ENCODE data around the gene LYSMD2. TPM values are rescaled to one million over a fixed set of nuclear protein-coding genes. Genes with fewer than 3 reads are reported as not detected.

LYSMD2 gene
- total and polyA plus RNA-seq, 5 experiments from 2014 or later, result 28.0 to 53.7 (median 29.6) TPM

- POLR2A ChIA-PET, result interaction anchor here (0.9 to 1.5 kb wide), 4 partner anchors 9 to 35 kb away, joined by 3 to 7 read pairs (median 4); partner anchors contain the start of gene LYSMD2
- DNase-seq (peak in 5 of 10 donors; percentile 13 to 53 (median 32)), ATAC-seq (peak; percentile 64 to 96)
- Mint-ChIP-seq H3K27me3 (no peaks in the 10 kb centered on the region), H3K4me3 (peak overlapping the region in 9 of 10 donors; percentile 22 to 62 (median 51)), H3K9me3 (no peaks in the 10 kb centered on the region), H3K27ac (peak overlapping the region; percentile 71 to 95 (median 92)), H3K4me1 (peaks cover 10 to 21% (median 18%) of the 10 kb centered on the region in 4 donors), H3K36me3 (peaks cover 10 to 26% (median 17%) of the 10 kb centered on the region in 3 donors)
Observed at GRCh38 chr15:51768018-51768417, 30.6 kb upstream of the LYSMD2 start.

- H3K4me1 Mint-ChIP-seq, result peaks cover 10 to 21% (median 18%) of the 10 kb centered on the region in 4 donors
- H3K27ac Mint-ChIP-seq, result peak overlapping the region in 3 of 10 donors; percentile 17 to 70 (median 52)
- H3K27me3 Mint-ChIP-seq, result no peaks in the 10 kb centered on the region
- no peak for ATAC-seq
- POLR2A ChIA-PET, result no interaction called here
- peaks cover 10 to 19% (median 17%) of the 10 kb centered on the region in 3 donors for H3K36me3 Mint-ChIP-seq
- DNase-seq, result no peak
- no peaks in the 10 kb centered on the region for H3K9me3 Mint-ChIP-seq
- no peak overlapping the region for H3K4me3 Mint-ChIP-seq
Observed at GRCh38 chr15:51766341-51766740, 28.9 kb upstream of the LYSMD2 start.

GRCh38 chr15:51765751-51766150, 28.3 kb upstream of the LYSMD2 start:
- ATAC-seq (no peak), DNase-seq (no peak)
- peaks cover 13 to 24% (median 19%) of the 10 kb centered on the region in 4 donors for H3K4me1 Mint-ChIP-seq
- no peak overlapping the region for H3K4me3 Mint-ChIP-seq
- POLR2A ChIA-PET, result no interaction called here
- peak overlapping the region in 1 of 10 donors; percentile 3 for H3K27ac Mint-ChIP-seq
- peaks cover 10 to 19% (median 17%) of the 10 kb centered on the region in 3 donors for H3K36me3 Mint-ChIP-seq
- H3K9me3 Mint-ChIP-seq, result no peaks in the 10 kb centered on the region
- no peaks in the 10 kb centered on the region for H3K27me3 Mint-ChIP-seq

- DNase-seq (no peak), ATAC-seq (no peak)
- H3K4me1 Mint-ChIP-seq, result peaks cover 4 to 10% (median 6%) of the 10 kb centered on the region in 4 donors
- H3K4me3 Mint-ChIP-seq, result no peak overlapping the region
- H3K36me3 Mint-ChIP-seq, result peaks cover 0 to 4% (median 0%) of the 10 kb centered on the region in 3 donors
- POLR2A ChIA-PET, result no interaction called here
- peak overlapping the region in 3 of 10 donors; percentile 12 to 28 (median 15) for H3K27ac Mint-ChIP-seq
- no peaks in the 10 kb centered on the region for H3K27me3 Mint-ChIP-seq
- H3K9me3 Mint-ChIP-seq, result no peaks in the 10 kb centered on the region
Observed at GRCh38 chr15:51760805-51761204, 23.4 kb upstream of the LYSMD2 start.

- Mint-ChIP-seq H3K4me1 (peaks cover 15 to 20% (median 15%) of the 10 kb centered on the region in 4 donors), H3K36me3 (peaks cover 0 to 4% (median 0%) of the 10 kb centered on the region in 3 donors), H3K4me3 (no peak overlapping the region), H3K9me3 (no peaks in the 10 kb centered on the region), H3K27me3 (no peaks in the 10 kb centered on the region), H3K27ac (no peak overlapping the region)
- ATAC-seq (no peak), DNase-seq (no peak)
- POLR2A ChIA-PET, result interaction anchor here (0.5 kb wide), 1 partner anchor 13 kb away, joined by 5 read pairs; no protein-coding TSS in a partner anchor
Observed at GRCh38 chr15:51759557-51760070, 22.2 kb upstream of the LYSMD2 start.

GRCh38 chr15:51758645-51759044, 21.2 kb upstream of the LYSMD2 start:
- Mint-ChIP-seq H3K27ac (no peak overlapping the region), H3K4me1 (peaks cover 19 to 29% (median 25%) of the 10 kb centered on the region in 4 donors)
- POLR2A ChIA-PET, result interaction anchor here (0.9 kb wide), 1 partner anchor 9 kb away, joined by 4 read pairs; no protein-coding TSS in a partner anchor

GRCh38 chr15:51757450-51757849, 20.0 kb upstream of the LYSMD2 start:
- Mint-ChIP-seq H3K27me3 (no peaks in the 10 kb centered on the region), H3K27ac (peak overlapping the region in 1 of 10 donors; percentile 35), H3K4me1 (peaks cover 26 to 40% (median 37%) of the 10 kb centered on the region in 4 donors), H3K4me3 (no peak overlapping the region), H3K9me3 (no peaks in the 10 kb centered on the region), H3K36me3 (peaks cover 0 to 4% (median 0%) of the 10 kb centered on the region in 3 donors)
- no peak for ATAC-seq
- DNase-seq, result no peak
- POLR2A ChIA-PET, result interaction anchor here (0.6 to 1.7 kb wide), 3 partner anchors 20 to 31 kb away, joined by 3 to 10 read pairs (median 5); partner anchors contain the start of gene LYSMD2

More at GRCh38 chr15:51758645-51759044, 21.2 kb upstream of the LYSMD2 start:
- H3K4me3 Mint-ChIP-seq, result no peak overlapping the region
- H3K27me3 Mint-ChIP-seq, result no peaks in the 10 kb centered on the region
- no peaks in the 10 kb centered on the region for H3K9me3 Mint-ChIP-seq
- ATAC-seq, result no peak
- peaks cover 0 to 4% (median 0%) of the 10 kb centered on the region in 3 donors for H3K36me3 Mint-ChIP-seq
- no peak for DNase-seq

GRCh38 chr15:51756482-51756881, 19.0 kb upstream of the LYSMD2 start:
- Mint-ChIP-seq H3K4me3 (no peak overlapping the region), H3K9me3 (no peaks in the 10 kb centered on the region), H3K27me3 (no peaks in the 10 kb centered on the region), H3K4me1 (peaks cover 29 to 45% (median 41%) of the 10 kb centered on the region in 4 donors), H3K27ac (no peak overlapping the region), H3K36me3 (peaks cover 0 to 4% (median 0%) of the 10 kb centered on the region in 3 donors)
- POLR2A ChIA-PET, result interaction anchor here (1.7 kb wide), 1 partner anchor 19 kb away, joined by 10 read pairs; the partner anchor contains the start of gene LYSMD2
- no peak for DNase-seq
- ATAC-seq, result no peak

- DNase-seq (no peak), ATAC-seq (no peak)
- peak overlapping the region in 2 of 10 donors; percentile 21 to 67 for H3K27ac Mint-ChIP-seq
- peaks cover 31 to 49% (median 44%) of the 10 kb centered on the region in 4 donors for H3K4me1 Mint-ChIP-seq
- peaks cover 0 to 1% (median 0%) of the 10 kb centered on the region in 5 donors for H3K27me3 Mint-ChIP-seq
- no peaks in the 10 kb centered on the region for H3K9me3 Mint-ChIP-seq
- POLR2A ChIA-PET, result interaction anchor here (8.0 kb wide), 1 partner anchor 18 kb away, joined by 68 read pairs; the partner anchor contains the start of gene LYSMD2
- no peak overlapping the region for H3K4me3 Mint-ChIP-seq
- peaks cover 0 to 4% (median 0%) of the 10 kb centered on the region in 3 donors for H3K36me3 Mint-ChIP-seq
Observed at GRCh38 chr15:51755790-51756189, 18.3 kb upstream of the LYSMD2 start.

- peaks cover 0 to 1% (median 0%) of the 10 kb centered on the region in 5 donors for H3K27me3 Mint-ChIP-seq
- H3K9me3 Mint-ChIP-seq, result no peaks in the 10 kb centered on the region
- peak in 1 of 10 donors; percentile 13 for DNase-seq
- peak overlapping the region in 3 of 10 donors; percentile 10 to 57 (median 52) for H3K27ac Mint-ChIP-seq
- ATAC-seq, result no peak
- no peaks in the 10 kb centered on the region for H3K36me3 Mint-ChIP-seq
- peak overlapping the region in 8 of 10 donors; percentile 11 to 57 (median 36) for H3K4me3 Mint-ChIP-seq
- POLR2A ChIA-PET, result interaction anchor here (8.0 kb wide), 1 partner anchor 16 kb away, joined by 68 read pairs; the partner anchor contains the start of gene LYSMD2
- H3K4me1 Mint-ChIP-seq, result peaks cover 31 to 56% (median 48%) of the 10 kb centered on the region in 4 donors
Observed at GRCh38 chr15:51754267-51754666, 16.8 kb upstream of the LYSMD2 start.

- Mint-ChIP-seq H3K9me3 (no peaks in the 10 kb centered on the region), H3K27ac (peak overlapping the region in 3 of 10 donors; percentile 9 to 28 (median 22)), H3K27me3 (peaks cover 0 to 1% (median 0%) of the 10 kb centered on the region in 5 donors), H3K4me1 (peaks cover 27 to 56% (median 46%) of the 10 kb centered on the region in 4 donors), H3K4me3 (peak overlapping the region; percentile 64 to 92 (median 86)), H3K36me3 (no peaks in the 10 kb centered on the region)
- POLR2A ChIA-PET, result interaction anchor here (8.0 kb wide), 1 partner anchor 15 kb away, joined by 68 read pairs; the partner anchor contains the start of gene LYSMD2
- DNase-seq (no peak), ATAC-seq (no peak)
Observed at GRCh38 chr15:51752888-51753287, 15.4 kb upstream of the LYSMD2 start.

GRCh38 chr15:51751697-51752683, 14.5 kb upstream of the LYSMD2 start:
- ATAC-seq (peak; percentile 47 to 58), DNase-seq (peak in 2 of 10 donors; percentile 13 to 21)
- POLR2A ChIA-PET, result interaction anchor here (8.0 kb wide), 1 partner anchor 14 kb away, joined by 68 read pairs; the partner anchor contains the start of gene LYSMD2
- Mint-ChIP-seq H3K27ac (peak overlapping the region in 7 of 10 donors; percentile 22 to 78 (median 63)), H3K27me3 (peaks cover 0 to 3% (median 0%) of the 10 kb centered on the region in 5 donors), H3K36me3 (no peaks in the 10 kb centered on the region), H3K4me1 (peaks cover 27 to 56% (median 46%) of the 10 kb centered on the region in 4 donors), H3K9me3 (no peaks in the 10 kb centered on the region), H3K4me3 (peak overlapping the region; percentile 83 to 94 (median 88))
